ENCODE results near the gene TTC23L.

TTC23L gene

DNA sequence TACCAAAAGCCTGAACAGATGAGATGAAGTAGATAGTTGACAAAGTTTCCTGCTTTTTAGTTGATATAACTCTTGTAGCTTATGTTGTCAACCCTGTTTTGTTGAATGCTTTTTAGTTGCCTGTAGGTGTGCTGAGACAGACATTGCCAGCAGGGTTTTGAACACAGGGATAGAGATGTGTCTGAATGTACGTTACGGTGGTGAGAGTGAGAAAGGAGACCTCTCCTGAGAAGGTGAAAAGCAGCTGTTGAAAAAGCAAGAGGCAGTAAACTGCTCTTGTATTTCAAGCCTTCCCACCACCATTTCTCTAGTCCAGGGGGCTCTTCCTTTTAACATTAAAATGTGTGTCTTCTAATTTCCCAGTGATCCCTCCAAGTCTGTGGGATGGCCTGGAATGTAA is 105.1 kb downstream of the TTC23L start:
- H3K36me3 ChIP-seq (ENCODE audit: control insufficient read depth, low read depth, low read length): peaks cover 61% of the 10 kb centered on the region

DNA sequence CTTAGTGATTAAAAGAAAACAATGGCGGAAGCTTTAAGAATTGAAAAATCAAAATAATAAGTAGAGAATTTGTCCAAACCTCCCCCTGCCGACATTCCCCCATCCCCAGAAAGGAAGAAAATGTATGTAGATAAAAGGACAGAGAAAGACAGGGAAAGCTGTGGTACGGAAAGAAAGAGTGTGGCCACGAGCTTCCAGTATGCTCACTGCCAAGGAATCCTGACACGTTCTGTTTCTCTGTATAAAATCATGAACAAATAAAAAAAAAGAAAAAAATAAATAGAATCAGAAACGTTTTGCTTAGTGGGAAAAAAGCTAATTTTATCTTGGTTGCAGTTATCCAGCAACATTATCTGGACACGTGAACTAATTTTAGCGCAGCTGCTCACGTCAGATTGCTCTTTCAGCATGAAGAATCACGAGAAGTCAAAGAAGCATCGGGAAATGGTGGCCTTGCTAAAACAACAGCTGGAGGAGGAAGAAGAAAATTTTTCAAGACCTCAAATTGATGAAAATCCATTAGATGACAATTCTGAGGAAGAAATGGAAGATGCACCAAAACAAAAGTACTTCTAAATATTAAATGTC is 105.6 kb downstream of the TTC23L start:
- no peak overlapping the region for H3K27ac ChIP-seq (ENCODE audit: low read length)
- H3K36me3 ChIP-seq (ENCODE audit: control insufficient read depth, low read depth, low read length): peaks cover 62% of the 10 kb centered on the region
- no peak overlapping the region for H3K4me3 ChIP-seq (ENCODE audit: low read length)
- H3K4me1 ChIP-seq (ENCODE audit: control insufficient read depth, low read depth, low read length): no peaks in the 10 kb centered on the region
- no peak overlapping the region for H3K9ac ChIP-seq (ENCODE audit: low read length)
- H3K9me3 ChIP-seq (ENCODE audit: control insufficient read depth, low read depth, low read length): no peaks in the 10 kb centered on the region
- H3K27me3 ChIP-seq (ENCODE audit: control insufficient read depth, insufficient read depth, low read length): no peaks in the 10 kb centered on the region

More for the DNA sequence above, 105.1 kb downstream of the TTC23L start:
- H3K9ac ChIP-seq (ENCODE audit: low read length): no peak overlapping the region
- no peak overlapping the region for H3K27ac ChIP-seq (ENCODE audit: low read length)
- H3K27me3 ChIP-seq (ENCODE audit: control insufficient read depth, insufficient read depth, low read length): no peaks in the 10 kb centered on the region
- H3K4me1 ChIP-seq (ENCODE audit: control insufficient read depth, low read depth, low read length): no peaks in the 10 kb centered on the region
- no peak overlapping the region for H3K4me3 ChIP-seq (ENCODE audit: low read length)
- no peaks in the 10 kb centered on the region for H3K9me3 ChIP-seq (ENCODE audit: control insufficient read depth, low read depth, low read length)

Measured in iPS-18a (cell line).